GM21526 (cell line): ENCODE data around the gene PTPRE.
"Not testable (repeated sequence)": the region's sequence is repeated elsewhere in the genome, so short reads cannot be mapped to it uniquely, and the experiment has no call there.

ENCODE experiments used
- ATAC-seq: cut with Tn5 transposase; IDR thresholded peaks from one replicate; pipeline ENCODE4 v1.9.1; 2021; ENCODE audit warnings: moderate library complexity; ENCODE audit not compliant: unreplicated experiment, low FRiP score

The PTPRE gene

DNA sequence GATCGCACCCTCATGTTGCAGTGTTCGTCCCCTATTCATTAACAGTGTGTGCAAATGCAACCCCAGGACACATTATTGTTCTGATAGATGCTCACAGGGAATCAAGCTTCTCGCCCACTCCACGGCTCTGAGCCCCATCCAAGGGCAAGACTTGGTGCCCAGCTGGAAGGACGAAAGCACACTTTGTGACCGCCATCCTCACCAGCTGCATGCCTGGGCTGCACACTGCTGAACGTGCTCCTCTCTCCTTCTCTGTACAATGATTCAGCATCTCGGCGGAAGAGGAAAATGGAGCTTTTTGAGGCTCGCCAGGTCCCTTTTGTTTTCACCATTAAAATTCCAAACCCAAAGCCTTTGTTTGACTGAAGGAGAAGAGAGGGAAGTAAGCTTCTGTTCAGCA lies 177.5 kb downstream of the PTPRE start:
- ATAC-seq: no peak

- no peak for ATAC-seq
Measured at GRCh38 chr10:128084991-128085390, 178.1 kb downstream of the PTPRE start.

- no peak for ATAC-seq
Measured at GRCh38 chr10:128086003-128086863, 179.3 kb downstream of the PTPRE start.

GRCh38 chr10:128087146-128087883 lies 180.4 kb downstream of the PTPRE start:
- no peak for ATAC-seq

DNA sequence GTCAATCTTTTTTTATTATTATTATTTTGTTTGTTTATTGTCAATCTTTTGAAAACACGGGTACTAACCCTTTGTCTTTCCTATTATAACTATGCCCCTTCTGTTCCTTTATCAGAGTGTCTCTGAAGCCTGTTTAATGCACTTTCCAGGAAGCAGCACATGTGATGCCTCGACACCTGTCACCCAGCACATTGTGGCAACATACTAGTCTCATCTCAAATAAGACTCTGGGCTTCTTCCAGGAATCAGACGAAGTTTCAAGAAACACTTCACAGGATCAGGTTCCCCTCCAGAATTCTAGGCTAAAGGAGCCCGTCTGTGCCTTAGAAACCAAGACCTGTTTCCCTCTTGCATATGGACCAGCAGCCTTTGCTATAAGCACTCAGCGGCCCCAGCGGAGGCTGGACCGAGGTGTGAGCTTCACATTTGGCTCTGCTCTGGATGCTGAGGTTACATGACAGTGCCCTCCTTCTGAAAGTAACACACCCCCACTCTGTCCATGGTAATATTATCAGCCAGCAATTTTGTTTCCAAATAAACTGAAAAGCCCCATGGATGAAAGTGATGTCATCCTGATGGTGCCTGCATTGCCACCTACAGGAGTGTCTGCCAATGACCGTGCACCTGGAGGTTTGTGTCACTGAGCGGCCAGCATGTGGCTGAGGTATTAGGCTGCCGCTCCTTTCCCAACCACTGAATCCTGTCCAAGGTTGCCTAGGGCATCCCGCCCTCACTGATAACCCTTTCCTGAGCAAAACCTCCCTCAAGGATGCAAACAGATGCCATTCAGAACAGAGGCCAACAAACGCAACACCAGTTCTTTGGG lies 181.2 kb downstream of the PTPRE start:
- no peak for ATAC-seq

GRCh38 chr10:128091636-128092210 lies 184.8 kb downstream of the PTPRE start:
- ATAC-seq: no peak

GRCh38 chr10:128092454-128092853 lies 185.6 kb downstream of the PTPRE start:
- ATAC-seq: no peak

DNA sequence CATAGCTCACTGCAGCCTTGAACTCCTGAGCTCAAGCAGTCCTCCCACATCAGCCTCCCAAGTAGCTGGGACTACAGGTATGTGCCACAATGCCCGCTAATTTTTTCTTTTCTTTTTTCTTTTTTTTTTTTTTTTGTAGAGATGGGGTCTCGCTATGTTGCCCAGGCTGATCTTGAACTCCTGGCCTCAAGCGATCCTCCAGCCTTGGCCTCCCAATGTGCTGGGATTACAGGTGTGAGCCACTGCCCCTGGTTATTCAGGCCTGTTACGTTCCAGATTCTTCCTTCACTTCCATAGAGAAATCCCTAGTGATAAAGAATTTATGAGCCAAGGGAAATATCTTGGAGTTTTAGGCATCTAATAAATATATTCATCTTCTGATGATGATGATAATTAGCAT lies 187.7 kb downstream of the PTPRE start:
- not testable (repeated sequence) for ATAC-seq

DNA sequence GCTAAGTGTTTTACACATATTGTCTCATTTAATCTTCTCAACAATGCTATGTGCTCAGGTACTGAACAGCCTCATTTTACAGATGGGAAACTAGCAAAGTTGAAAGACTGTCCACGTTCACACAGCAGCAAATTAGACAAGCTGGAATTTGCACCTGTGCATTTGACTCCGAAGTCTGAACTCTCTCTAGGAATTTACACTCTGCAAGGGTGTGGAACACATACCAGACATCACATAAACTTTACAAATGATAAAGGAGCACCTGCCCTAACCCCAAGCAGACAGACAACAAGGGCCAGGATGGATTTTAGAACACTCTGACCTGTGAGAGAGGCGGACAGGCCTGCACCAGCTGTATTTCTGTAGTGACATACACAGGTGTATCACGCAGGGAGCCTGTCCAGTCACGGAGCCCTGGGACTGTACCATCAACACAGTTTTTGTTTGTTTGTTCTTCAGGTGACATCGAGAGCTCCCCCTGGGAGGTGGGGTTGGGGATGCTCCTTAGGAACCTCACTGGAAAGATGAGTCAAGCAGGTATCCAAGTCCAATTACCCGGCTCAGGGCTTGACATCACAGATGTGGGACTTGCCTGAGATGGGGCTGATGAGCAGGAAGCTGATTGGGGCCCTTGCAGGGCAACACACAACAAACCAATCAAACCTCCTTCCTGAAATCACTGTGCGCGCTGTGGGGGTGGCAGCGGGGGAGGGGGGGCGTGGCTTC lies 188.3 kb downstream of the PTPRE start:
- ATAC-seq: peak; percentile 75

DNA sequence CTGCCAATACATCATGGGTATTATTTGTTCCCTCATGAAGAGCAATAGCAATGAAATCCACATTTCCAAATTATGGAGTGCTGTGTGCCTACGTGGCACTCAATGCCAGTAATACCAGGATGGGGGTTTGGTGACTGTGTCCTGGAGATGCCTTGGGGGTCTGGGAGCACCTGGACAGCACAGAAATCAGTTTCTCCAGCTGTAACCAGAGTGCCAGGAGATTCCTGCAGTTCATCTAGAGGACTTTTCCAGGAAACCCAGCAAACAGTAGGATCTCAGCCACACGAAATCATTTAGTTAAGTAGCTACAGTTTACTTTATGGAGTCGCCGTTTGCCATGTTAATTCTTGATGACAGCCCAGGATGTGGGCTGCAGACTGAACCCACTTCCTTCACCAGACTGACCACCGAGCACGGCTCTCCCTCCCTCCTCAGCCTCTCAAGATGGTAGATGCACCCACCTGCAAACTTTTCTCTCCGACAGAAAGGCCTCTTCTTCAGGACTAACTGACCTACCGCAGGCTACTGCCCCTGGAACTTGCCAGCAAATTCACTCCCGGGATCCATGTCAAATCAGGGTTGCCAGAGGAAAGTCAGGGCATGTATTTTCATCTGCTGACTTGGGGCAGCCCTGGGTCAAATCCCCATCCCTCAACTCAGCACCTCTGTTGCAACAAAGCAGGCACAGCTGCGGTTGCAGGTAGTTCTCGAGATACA lies 189.0 kb downstream of the PTPRE start:
- ATAC-seq: no peak

- no peak for ATAC-seq
Measured at GRCh38 chr10:128096486-128097199, 189.7 kb downstream of the PTPRE start.

GRCh38 chr10:128097783-128098182 lies 190.9 kb downstream of the PTPRE start:
- no peak for ATAC-seq

GRCh38 chr10:128098631-128099030 lies 191.7 kb downstream of the PTPRE start:
- ATAC-seq: no peak

DNA sequence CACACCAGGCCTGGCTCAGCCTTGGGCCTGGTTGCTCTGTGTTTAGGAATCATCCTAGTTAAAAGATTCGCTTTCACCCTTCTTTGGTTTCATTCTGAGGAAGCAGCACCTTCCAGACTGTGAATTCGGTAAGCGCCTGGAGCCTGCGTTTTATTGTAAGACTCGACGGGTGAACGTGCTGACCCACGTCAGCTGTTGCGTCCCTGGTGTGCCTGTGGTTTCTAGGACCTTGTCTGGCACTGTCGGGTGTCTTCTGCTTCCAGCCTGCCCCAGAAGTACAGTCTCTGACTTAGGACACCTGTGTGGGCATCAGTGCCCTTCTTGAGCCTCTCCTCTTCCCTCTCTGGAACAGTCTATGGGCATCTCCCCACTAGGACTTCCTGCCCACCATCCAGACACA lies 193.0 kb downstream of the PTPRE start:
- ATAC-seq: no peak

DNA sequence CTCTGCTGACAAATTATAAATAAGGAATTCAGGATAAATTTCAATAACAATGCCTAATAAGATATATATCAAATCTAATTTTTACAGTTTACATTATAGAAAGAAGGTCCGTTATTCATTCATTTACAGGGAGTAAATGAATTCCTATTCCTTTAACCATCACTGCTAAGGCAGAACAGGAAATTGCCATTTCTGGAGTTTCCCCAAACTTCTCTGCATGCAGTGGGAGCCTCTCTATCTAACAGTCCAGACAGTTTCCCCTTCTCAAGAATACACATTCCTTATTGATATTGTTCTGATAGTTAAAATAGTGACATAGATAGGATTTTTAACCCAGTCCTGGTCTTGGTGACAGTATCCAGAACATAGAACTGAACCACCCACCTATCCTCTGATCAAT lies 195.0 kb downstream of the PTPRE start:
- ATAC-seq: no peak

DNA sequence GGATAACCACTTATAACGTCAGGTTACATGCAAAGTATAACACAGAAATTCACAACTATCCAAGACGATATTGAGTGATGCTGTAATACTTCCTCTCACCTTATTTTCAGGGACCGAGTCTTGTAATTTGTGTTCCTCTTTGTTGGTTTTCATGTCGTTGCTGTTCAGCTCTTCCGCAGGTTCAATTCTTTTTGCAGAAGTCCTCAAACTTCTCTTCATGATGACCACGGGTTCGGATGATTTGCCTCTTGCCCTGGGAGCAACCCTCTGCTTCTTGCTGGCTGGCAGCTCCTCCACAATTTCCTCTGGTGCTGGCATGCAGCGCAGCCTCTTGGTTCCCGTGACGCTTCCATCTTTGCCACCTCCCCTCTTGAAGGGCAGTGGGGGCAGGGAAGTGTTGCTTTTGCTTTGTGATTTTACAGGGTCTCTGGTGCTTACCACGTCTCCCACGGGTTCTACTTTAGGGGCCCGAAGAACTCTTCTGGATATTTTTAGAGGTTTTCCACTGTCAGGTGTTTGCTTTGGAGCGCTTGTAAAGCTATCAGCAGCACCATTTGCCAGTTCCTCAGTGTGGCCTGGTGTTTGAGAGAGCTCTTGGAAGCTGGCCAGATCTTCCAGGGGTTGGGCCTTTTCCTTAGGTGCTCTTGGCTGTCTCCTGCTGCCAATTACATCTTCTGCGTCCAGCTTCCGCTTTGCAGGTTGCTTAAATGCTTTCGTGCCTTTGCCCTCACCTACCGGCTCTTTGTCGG lies 195.8 kb downstream of the PTPRE start:
- ATAC-seq: no peak

DNA sequence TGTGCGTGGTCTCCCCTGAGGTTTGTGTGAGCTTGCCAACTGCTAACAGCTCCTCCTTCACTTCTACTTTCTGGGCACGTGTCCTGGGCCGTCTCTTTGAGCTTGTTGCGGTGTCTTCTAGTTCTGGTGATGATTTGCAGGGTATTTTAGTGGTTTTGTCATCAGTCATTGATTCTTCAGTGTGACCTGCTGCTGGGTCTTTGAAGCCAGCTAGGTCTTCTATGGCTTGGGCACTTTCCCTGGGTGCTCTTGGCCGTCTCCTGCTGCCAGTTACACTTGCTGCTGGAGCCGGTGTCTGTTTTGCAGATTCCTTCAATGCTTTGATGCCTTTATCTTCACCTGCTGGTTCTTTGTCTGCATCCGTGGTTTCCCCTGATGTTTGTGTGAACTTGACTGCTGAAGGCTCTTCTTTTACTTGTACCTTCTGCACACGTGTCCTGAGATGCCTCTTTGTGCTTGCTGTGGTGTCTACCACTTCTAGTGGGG lies 196.4 kb downstream of the PTPRE start:
- no peak for ATAC-seq

DNA sequence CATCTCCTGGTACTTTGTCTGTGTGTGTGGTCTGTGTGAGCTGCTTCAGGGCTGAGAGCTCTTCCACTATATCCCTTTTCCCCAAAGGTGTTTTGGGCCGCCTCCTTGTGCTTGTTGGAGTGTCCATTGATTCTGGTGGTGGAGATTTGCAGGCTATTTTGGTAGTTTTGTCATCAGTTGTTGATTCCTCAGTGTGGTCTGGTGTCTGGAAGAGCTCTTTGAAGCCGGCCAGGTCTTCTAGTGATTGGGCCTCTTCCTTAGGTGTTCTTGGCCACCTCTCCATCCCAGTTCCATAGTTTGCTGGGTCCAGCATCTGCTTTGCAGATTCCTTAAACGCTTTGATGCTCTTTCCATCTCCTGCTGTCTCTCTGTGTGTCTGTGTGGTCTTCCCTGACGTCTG lies 198.5 kb downstream of the PTPRE start:
- no peak for ATAC-seq
